HUES6 (cell line): ENCODE data around the gene MACF1.

Experiments
- H3K27ac ChIP-seq: 2 replicates; pipeline ENCODE4 v1.7.0; 2013; ENCODE audit warnings: low read depth, mild to moderate bottlenecking, low read length, inconsistent platforms
- H3K27me3 ChIP-seq: 2 replicates; pipeline ENCODE4 v1.6.1; 2013; ENCODE audit warnings: low read length; ENCODE audit not compliant: control insufficient read depth, insufficient read depth
- H3K36me3 ChIP-seq: 2 replicates; pipeline ENCODE4 v1.6.1; 2013; ENCODE audit warnings: low read length; ENCODE audit not compliant: control insufficient read depth, insufficient read depth
- H3K4me1 ChIP-seq: 2 replicates; pipeline ENCODE4 v1.6.1; 2013; ENCODE audit warnings: low read length; ENCODE audit not compliant: control insufficient read depth, insufficient read depth
- H3K4me3 ChIP-seq: 2 replicates; pipeline ENCODE4 v1.5.1; 2013; ENCODE audit warnings: low read depth, low read length
- H3K9ac ChIP-seq: one replicate; pipeline ENCODE4 v1.6.1; 2013; ENCODE audit warnings: mild to moderate bottlenecking, low read length
- H3K9me3 ChIP-seq: 2 replicates; pipeline ENCODE4 v1.6.1; 2013; ENCODE audit warnings: low read depth, low read length; ENCODE audit not compliant: control insufficient read depth, insufficient read depth

The MACF1 gene

GRCh38 chr1:39335216-39335615, 130.7 kb downstream of the MACF1 start:
- H3K4me1 ChIP-seq = no peaks in the 10 kb centered on the region
- no peaks in the 10 kb centered on the region for H3K9me3 ChIP-seq
- 0 out of 2 replicates have a peak overlapping the region, but pooled peaks have one; percentile 10 for H3K27ac ChIP-seq
- no peak overlapping the region for H3K4me3 ChIP-seq
- no peak overlapping the region for H3K9ac ChIP-seq
- peaks cover 93% of the 10 kb centered on the region for H3K36me3 ChIP-seq
- no peaks in the 10 kb centered on the region for H3K27me3 ChIP-seq

- peaks cover 91% of the 10 kb centered on the region for H3K36me3 ChIP-seq
- H3K4me1 ChIP-seq = no peaks in the 10 kb centered on the region
- H3K9me3 ChIP-seq = no peaks in the 10 kb centered on the region
- H3K4me3 ChIP-seq = no peak overlapping the region
- H3K27me3 ChIP-seq = no peaks in the 10 kb centered on the region
- H3K27ac ChIP-seq = no peak overlapping the region
- H3K9ac ChIP-seq = no peak overlapping the region
These were observed 132.6 kb downstream of the MACF1 start for GRCh38 chr1:39337067-39337466.

GRCh38 chr1:39342776-39343175, 138.3 kb downstream of the MACF1 start:
- H3K36me3 ChIP-seq = peaks cover 83% of the 10 kb centered on the region
- peaks cover 8% of the 10 kb centered on the region; the same call in 1 of the 2 replicates for H3K4me1 ChIP-seq
- no peak overlapping the region for H3K4me3 ChIP-seq
- H3K27ac ChIP-seq = no peak overlapping the region
- no peak overlapping the region for H3K9ac ChIP-seq
- no peaks in the 10 kb centered on the region for H3K9me3 ChIP-seq
- no peaks in the 10 kb centered on the region for H3K27me3 ChIP-seq

- H3K9me3 ChIP-seq = no peaks in the 10 kb centered on the region
- H3K36me3 ChIP-seq = peaks cover 83% of the 10 kb centered on the region
- no peak overlapping the region for H3K4me3 ChIP-seq
- H3K9ac ChIP-seq = no peak overlapping the region
- no peak overlapping the region for H3K27ac ChIP-seq
- H3K4me1 ChIP-seq = peaks cover 8% of the 10 kb centered on the region; the same call in 1 of the 2 replicates
- no peaks in the 10 kb centered on the region for H3K27me3 ChIP-seq
These were observed 140.1 kb downstream of the MACF1 start for GRCh38 chr1:39344394-39345154.

- Histone ChIP-seq H3K4me3 (no peak overlapping the region), H3K36me3 (peaks cover 85% of the 10 kb centered on the region), H3K4me1 (peaks cover 8% of the 10 kb centered on the region; the same call in 1 of the 2 replicates), H3K9ac (no peak overlapping the region), H3K27me3 (no peaks in the 10 kb centered on the region), H3K27ac (peak overlapping the region; percentile 55; the same call in 1 of the 2 replicates), H3K9me3 (no peaks in the 10 kb centered on the region)
These were observed 142.4 kb downstream of the MACF1 start for GRCh38 chr1:39346872-39347271.

GRCh38 chr1:39348278-39348677, 143.8 kb downstream of the MACF1 start:
- Histone ChIP-seq H3K9me3 (no peaks in the 10 kb centered on the region), H3K4me3 (no peak overlapping the region), H3K4me1 (peaks cover 8% of the 10 kb centered on the region; the same call in 1 of the 2 replicates), H3K9ac (no peak overlapping the region), H3K36me3 (peaks cover 84% of the 10 kb centered on the region), H3K27ac (no peak overlapping the region), H3K27me3 (no peaks in the 10 kb centered on the region)

- H3K27ac ChIP-seq = no peak overlapping the region
- H3K36me3 ChIP-seq = peaks cover 97% of the 10 kb centered on the region
- no peaks in the 10 kb centered on the region for H3K4me1 ChIP-seq
- no peak overlapping the region for H3K9ac ChIP-seq
- no peak overlapping the region for H3K4me3 ChIP-seq
- H3K27me3 ChIP-seq = no peaks in the 10 kb centered on the region
- H3K9me3 ChIP-seq = no peaks in the 10 kb centered on the region
These were observed 148.4 kb downstream of the MACF1 start for GRCh38 chr1:39352881-39353280.

GRCh38 chr1:39354572-39354971, 150.1 kb downstream of the MACF1 start:
- no peaks in the 10 kb centered on the region for H3K4me1 ChIP-seq
- no peaks in the 10 kb centered on the region for H3K9me3 ChIP-seq
- no peak overlapping the region for H3K9ac ChIP-seq
- H3K36me3 ChIP-seq = peaks cover 97% of the 10 kb centered on the region
- no peaks in the 10 kb centered on the region for H3K27me3 ChIP-seq
- H3K4me3 ChIP-seq = no peak overlapping the region
- no peak overlapping the region for H3K27ac ChIP-seq

GRCh38 chr1:39358491-39358890, 154.0 kb downstream of the MACF1 start:
- Histone ChIP-seq H3K27ac (no peak overlapping the region), H3K27me3 (no peaks in the 10 kb centered on the region), H3K36me3 (peaks cover 93% of the 10 kb centered on the region), H3K9ac (no peak overlapping the region), H3K9me3 (no peaks in the 10 kb centered on the region), H3K4me1 (no peaks in the 10 kb centered on the region), H3K4me3 (no peak overlapping the region)

- H3K36me3 ChIP-seq = peaks cover 92% of the 10 kb centered on the region
- H3K27ac ChIP-seq = no peak overlapping the region
- no peak overlapping the region for H3K9ac ChIP-seq
- no peak overlapping the region for H3K4me3 ChIP-seq
- no peaks in the 10 kb centered on the region for H3K9me3 ChIP-seq
- no peaks in the 10 kb centered on the region for H3K27me3 ChIP-seq
- H3K4me1 ChIP-seq = no peaks in the 10 kb centered on the region
These were observed 154.6 kb downstream of the MACF1 start for GRCh38 chr1:39359028-39359570.

GRCh38 chr1:39360731-39361130, 156.2 kb downstream of the MACF1 start:
- Histone ChIP-seq H3K4me3 (no peak overlapping the region), H3K27me3 (no peaks in the 10 kb centered on the region), H3K9me3 (no peaks in the 10 kb centered on the region), H3K9ac (no peak overlapping the region), H3K27ac (no peak overlapping the region), H3K4me1 (no peaks in the 10 kb centered on the region), H3K36me3 (peaks cover 78% of the 10 kb centered on the region)
